ENCODE data around the gene KCNK5. TPM values are rescaled to one million over a fixed set of nuclear protein-coding genes. Genes with fewer than 3 reads are reported as not detected.

The KCNK5 gene
- polyA plus RNA-seq, 1 donor from 2014 or later: not detected

GRCh38 chr6:39210450-39210849, 18.8 kb downstream of the KCNK5 start:
- Histone ChIP-seq H3K4me2 (ENCODE audit: low read length) (no peak overlapping the region), H3K4me3 (ENCODE audit: low read length) (no peak overlapping the region), H3K79me2 (replicated peaks; ENCODE audit: insufficient read depth, low read length) (no peaks in the 10 kb centered on the region), H3K9me3 (ENCODE audit: low read length) (no peaks in the 10 kb centered on the region), H3K27me3 (ENCODE audit: insufficient read depth, low read depth, low read length) (no peaks in the 10 kb centered on the region), H4K20me1 (ENCODE audit: insufficient read depth) (no peaks in the 10 kb centered on the region), H3K9ac (ENCODE audit: low read length) (no peak overlapping the region), H3K9me2 (ENCODE audit: insufficient read depth, low read length) (no peaks in the 10 kb centered on the region), H2AFZ (ENCODE audit: low read depth, low read length) (no peak overlapping the region), H3K27ac (ENCODE audit: low read length) (no peak overlapping the region), H3F3A (ENCODE audit: insufficient read depth, low read length, poor library complexity, severe bottlenecking) (no peaks in the 10 kb centered on the region), H3K36me3 (ENCODE audit: insufficient read depth, low read length) (no peaks in the 10 kb centered on the region)
- no peak for TF ChIP-seq SMC3 (conservative IDR thresholded peaks at IDR 0.05; ENCODE audit: poor library complexity)
- no peak for TF ChIP-seq POLR2AphosphoS5 (IDR thresholded peaks at IDR 0.05)
- no peak for TF ChIP-seq EP300 (conservative IDR thresholded peaks at IDR 0.05; ENCODE audit: poor library complexity, severe bottlenecking)
- no peak for TF ChIP-seq TAF1 (IDR thresholded peaks at IDR 0.05; ENCODE audit: low read depth)
- no peak for TF ChIP-seq RAD21 (conservative IDR thresholded peaks at IDR 0.05)
- TF ChIP-seq MXI1 (conservative IDR thresholded peaks at IDR 0.05; ENCODE audit: poor library complexity, severe bottlenecking): no peak
- no peak for TF ChIP-seq CTCF (IDR thresholded peaks at IDR 0.05; ENCODE audit: poor library complexity, severe bottlenecking)

DNA sequence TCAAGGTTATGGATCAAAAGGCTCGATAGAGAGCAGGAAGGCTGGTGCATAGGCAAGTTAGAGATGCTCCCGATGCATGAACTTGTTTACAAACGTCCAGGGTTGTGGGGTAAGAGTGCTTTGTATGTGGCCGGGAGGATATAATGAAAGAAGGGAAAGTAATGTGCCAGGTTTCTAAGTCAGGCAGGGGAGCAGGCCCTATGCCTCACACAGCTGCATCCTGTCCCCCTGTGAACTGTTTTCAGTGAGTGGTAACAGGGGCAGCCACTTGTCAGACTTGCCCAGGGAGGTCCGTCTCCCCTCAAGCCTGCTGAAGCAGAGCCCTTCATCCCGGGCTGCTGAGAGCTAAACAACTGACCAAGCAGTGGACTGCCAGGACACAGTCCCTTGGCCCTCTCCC, 19.4 kb downstream of the KCNK5 start:
- Histone ChIP-seq H3K27me3 (ENCODE audit: insufficient read depth, low read depth, low read length) (no peaks in the 10 kb centered on the region), H3K27ac (ENCODE audit: low read length) (no peak overlapping the region), H4K20me1 (ENCODE audit: insufficient read depth) (no peaks in the 10 kb centered on the region), H3K9me3 (ENCODE audit: low read length) (no peaks in the 10 kb centered on the region), H3K79me2 (replicated peaks; ENCODE audit: insufficient read depth, low read length) (no peaks in the 10 kb centered on the region), H3K9me2 (ENCODE audit: insufficient read depth, low read length) (no peaks in the 10 kb centered on the region), H3K4me3 (ENCODE audit: low read length) (no peak overlapping the region), H3K9ac (ENCODE audit: low read length) (no peak overlapping the region), H3K4me2 (ENCODE audit: low read length) (no peak overlapping the region), H3K36me3 (ENCODE audit: insufficient read depth, low read length) (no peaks in the 10 kb centered on the region), H3F3A (ENCODE audit: insufficient read depth, low read length, poor library complexity, severe bottlenecking) (no peaks in the 10 kb centered on the region), H2AFZ (ENCODE audit: low read depth, low read length) (no peak overlapping the region)
- no peak for TF ChIP-seq MXI1 (conservative IDR thresholded peaks at IDR 0.05; ENCODE audit: poor library complexity, severe bottlenecking)
- TF ChIP-seq EP300 (conservative IDR thresholded peaks at IDR 0.05; ENCODE audit: poor library complexity, severe bottlenecking): no peak
- TF ChIP-seq TAF1 (IDR thresholded peaks at IDR 0.05; ENCODE audit: low read depth): no peak
- no peak for TF ChIP-seq RAD21 (conservative IDR thresholded peaks at IDR 0.05)
- TF ChIP-seq SMC3 (conservative IDR thresholded peaks at IDR 0.05; ENCODE audit: poor library complexity): no peak
- TF ChIP-seq POLR2AphosphoS5 (IDR thresholded peaks at IDR 0.05): no peak
- no peak for TF ChIP-seq CTCF (IDR thresholded peaks at IDR 0.05; ENCODE audit: poor library complexity, severe bottlenecking)
- TF ChIP-seq REST (IDR thresholded peaks at IDR 0.05; ENCODE audit: borderline replicate concordance): no peak
- no peak for TF ChIP-seq EZH2 (IDR thresholded peaks at IDR 0.05; ENCODE audit: borderline replicate concordance, insufficient read depth, low read length, poor library complexity, severe bottlenecking)

Measured in neural cell (in vitro differentiated cells).